Right forelimb (tissue), 1 donor: ENCODE results near the gene RTL10.
"Not testable (repeated sequence)": the region's sequence is repeated elsewhere in the genome, so short reads cannot be mapped to it uniquely, and the experiment has no call there.

Experiments
- DNase-seq: peaks from one replicate; pipeline ENCODE4 v3.0.0-alpha.2; 2018

RTL10 gene

DNA sequence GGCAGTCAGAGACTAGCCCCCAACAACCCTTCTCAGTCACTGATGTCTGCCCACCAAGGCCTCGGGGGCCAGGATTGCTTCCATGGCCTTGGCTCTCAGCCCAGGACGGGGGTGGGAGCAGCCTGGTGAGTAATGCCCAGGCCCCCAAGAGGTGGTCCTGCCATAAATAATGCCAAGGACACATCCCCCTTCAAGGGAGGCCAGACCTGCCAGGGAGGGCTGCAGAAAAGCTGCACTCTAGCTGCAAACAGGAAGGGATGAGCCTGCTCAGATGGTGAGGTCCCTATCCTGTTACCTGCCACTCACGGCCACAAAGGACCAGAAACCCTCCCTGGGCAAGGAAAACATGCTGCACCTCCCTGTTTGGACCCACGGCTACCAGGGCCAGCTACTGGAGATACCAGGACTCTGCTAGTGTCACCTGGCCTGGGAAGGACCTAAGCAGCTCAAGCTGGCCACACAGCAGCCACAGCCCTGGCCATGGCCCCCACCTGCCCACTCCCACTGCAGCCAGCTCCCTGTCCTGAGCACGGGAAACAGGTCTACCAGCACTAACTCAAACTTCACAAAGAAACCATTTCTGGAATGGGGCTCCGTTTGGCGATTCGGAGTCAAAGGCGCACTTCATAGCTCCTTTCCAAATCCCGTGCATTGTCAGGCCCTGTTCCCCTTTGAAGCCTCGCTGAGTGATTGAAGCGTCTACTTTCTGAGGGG is 12.1 kb downstream of the RTL10 start:
- DNase-seq = no peak

DNA sequence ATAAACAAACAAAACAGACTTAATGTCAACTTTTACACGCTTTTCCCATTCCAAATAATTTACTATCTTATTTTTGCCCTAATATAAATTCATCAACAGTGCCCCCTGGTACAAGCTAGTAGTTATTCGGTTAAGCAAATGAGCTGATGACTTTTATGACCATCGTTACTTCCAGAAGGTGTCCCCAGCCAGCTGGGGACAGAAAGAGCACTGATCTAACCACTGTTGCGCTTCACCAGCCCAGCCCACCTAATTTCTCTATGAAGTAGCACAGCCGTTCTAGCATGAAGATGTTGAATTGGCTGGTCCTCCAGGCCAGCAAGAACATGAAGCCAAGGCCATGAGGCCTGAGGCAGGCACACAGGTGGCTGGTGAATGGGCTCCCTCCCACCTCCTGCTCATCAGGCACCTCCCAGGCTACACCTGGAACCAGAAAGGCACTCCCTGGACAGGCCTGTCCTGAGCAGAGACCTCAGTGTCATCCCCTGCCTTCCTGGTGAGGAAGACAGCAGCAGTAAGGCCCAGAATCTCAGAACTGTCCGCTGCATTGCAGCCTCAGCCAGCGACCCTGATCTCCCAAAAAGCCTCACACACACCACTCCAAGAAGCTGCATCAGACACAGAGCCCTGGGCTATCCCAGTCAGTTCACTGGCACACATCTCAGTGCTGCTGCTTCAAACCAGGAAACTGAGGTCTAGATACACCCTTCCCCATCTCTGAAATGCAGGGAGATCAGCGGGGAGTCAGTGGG is 12.9 kb downstream of the RTL10 start:
- no peak for DNase-seq

DNA sequence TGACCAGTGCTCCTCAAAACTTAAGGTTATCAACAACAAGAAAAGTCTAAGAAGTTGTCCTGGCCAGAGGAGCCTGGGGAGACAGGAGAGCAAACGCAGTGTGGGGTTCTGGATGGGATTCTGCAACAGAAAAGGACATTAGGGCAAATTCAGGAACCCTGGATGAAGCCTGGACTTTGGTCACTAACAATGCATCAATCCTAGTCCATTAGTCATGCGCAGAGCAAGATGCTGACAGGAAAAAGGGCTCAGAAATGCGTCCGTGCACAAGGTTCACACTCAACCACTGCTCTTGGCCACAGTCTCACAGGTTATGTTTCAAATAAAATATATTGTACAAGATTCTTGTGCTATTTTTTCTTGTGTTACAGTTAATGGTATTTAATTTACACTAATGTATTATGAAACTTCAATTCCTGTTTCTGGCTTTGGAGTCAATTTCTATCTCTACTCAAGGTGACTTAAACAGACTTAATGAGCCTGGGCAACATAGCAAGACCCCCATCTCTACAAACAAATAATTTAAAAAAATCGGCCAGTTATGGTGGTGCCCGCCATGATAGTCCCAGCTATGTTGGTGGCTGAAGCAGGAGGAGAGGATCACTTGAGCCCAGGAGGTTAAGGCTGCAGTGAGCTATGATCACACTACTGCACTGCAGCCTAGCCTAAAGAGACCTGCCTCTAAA is 13.6 kb downstream of the RTL10 start:
- no peak for DNase-seq

DNA sequence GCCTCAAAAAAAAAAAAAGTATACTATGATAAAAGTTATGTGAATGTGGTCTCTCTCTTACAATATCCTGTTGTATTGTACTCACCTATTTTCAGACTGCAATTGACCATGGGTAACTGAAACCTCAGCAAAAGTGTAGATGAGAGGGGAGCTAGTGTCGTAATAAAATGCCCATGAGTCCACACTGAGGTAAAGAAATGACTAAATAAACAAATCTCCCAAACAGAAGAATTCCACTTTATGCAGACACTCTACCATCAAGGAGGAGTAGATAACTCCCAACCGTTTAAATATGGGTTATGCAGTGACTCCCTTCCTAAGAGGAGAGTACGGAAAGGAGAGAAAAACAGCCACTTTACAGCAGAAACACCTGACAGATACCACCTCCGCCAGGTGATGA is 14.6 kb downstream of the RTL10 start:
- DNase-seq = no peak

DNA sequence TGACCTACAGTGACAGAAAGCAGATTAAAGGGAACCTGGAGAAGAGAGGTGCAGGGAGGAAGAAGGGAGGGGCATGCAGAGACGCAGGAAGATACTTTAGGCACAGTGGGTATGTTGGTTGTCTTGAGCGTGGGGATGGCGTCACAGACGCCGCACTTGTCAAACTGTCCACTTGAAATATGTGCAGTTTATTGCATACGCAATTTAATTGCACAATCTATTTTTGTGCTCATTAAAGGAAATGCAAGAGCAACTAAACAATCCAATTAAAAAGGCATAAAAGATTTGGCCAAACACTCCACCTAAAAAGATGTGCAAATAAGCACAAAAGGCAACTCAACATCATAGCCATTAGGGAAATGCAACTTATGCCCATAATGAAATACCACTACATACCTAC is 16.8 kb downstream of the RTL10 start:
- DNase-seq = no peak

DNA sequence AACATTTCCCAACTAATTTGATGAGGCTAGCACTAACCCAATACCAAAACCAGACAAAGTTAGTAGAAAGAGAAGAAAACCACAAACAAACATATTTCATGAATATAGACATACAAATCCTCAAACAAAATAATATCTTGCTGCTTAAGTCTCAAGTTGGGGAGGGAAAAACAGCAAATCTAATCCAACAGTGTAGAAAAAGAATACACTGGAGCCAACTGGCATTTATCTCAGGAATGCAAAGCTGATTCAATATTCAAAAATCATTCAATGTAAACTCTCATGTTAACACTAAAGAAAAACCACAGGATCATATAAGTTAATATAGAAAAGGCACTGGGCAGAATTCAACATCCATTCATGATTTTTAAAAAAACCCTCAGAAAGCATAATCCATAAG is 18.2 kb downstream of the RTL10 start:
- DNase-seq = no peak

DNA sequence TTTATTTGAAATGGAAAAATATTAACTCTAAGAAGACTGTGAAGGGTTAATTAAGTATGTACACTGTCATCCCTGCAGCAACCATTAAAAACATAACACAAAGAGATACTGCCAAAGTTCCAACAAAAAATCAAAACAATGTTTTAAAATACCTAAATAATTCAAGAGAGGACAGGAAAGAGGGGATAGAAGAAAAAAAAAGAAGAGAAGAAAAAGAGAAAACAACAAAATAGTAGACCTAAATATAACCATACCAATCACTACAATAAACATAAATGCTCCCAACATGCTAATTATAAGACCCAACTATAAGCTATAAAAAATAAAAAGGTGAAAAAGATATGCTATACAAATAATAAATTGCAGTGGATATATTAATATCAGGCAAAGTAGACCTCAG is 20.1 kb downstream of the RTL10 start:
- DNase-seq = no peak

DNA sequence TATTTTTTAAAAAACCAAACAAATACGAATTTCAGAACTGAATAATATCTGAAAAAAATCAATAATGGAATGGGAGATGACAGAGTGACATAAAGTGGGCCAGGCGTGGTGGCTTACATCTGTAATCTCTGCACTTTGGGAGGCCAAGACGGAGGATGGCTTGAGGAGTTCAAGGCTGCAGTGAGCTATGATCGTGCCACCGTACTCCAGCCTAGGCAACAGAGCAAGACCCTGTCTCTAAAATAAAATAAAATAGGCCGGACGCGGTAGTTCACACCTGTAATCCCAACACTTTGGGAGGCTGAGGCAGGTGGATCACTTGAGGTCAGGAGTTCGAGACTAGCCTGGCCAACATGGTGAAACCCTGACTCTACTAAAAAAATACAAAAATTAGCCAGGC is 21.3 kb downstream of the RTL10 start:
- not testable (repeated sequence) for DNase-seq

DNA sequence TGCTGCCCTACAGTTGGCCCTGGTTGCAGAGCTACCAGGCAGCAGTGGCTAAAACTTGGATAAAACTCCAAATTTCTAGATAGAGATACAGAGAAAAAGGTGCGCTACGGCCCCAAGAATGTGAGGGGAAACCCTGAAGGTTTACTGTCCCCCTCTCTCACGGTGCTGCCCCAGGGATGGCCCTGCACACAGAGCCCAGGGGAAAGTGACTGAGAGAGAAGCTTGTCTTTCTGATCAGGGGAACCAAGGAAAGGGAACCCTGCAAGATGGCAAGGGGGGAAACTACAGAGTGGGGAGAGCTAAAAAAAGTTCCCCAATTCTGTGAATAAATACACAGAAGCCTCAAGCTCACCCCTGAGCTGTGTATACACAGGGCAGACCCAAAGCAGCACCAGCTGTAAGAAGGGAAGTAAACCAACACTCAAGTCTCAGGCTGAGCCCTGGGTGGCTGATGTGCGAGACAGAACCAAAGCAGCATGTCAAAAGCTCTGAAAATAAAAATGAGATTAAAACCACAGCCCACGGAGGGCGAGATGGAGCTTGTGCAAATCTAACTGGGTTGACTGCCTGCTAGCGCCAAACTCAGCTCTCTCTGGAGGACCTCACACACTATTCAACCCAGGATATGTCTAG is 22.1 kb downstream of the RTL10 start:
- DNase-seq = peak; percentile 34

DNA sequence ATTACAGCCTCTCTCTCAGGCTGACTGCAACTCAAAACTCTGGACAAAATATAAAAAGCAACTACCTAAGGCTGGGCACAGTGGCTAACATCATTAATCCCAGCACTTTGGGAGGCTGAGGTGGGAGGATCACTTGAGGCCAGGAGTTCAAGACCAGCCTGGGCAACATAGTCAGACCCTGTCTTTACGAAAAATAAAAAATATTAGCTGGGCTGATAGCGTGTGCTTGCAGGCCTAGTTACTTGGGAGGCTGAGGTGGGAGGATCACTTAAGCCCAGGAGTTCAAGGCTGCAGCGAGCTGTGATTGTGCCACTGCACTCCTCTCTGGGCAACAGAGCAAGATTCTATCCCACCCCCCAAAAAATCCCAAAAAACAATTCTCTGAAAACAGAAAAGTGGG is 22.7 kb downstream of the RTL10 start:
- DNase-seq = not testable (repeated sequence)

DNA sequence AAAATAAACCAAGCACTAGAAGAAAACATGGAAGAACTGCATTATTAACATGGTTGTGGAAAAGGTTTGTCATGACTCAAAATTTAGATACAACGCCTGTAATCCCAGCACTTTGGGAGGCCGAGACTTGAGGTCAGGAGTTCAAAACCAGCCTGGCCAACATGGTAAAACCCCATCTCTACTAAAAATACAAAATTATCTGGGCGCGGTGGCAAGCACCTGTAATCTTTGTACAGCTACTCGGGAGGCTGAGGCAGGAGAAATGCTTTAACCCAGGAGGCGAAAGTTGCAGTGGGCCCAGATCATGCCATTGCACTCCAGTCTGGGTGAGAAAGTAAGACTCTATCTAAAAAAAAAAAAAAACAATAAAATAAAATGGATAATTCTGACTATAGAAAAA is 23.7 kb downstream of the RTL10 start:
- no peak for DNase-seq

DNA sequence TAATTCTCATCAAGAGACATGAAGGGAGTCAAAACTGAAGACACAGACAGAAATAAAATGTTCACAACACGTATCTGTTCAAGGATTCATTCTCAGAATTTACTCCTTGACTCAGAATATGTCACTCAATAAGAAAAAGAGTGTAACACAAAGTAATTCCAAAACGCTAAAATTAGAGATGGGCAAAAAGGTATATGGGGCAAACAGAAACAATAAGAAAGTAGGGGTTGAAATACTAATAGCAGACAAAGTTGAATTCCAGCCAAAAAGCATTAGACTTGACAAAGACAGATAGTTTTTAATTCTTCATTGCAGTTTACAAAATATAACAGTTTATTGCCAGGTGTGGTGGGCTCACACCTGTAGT is 26.7 kb downstream of the RTL10 start:
- no peak for DNase-seq

DNA sequence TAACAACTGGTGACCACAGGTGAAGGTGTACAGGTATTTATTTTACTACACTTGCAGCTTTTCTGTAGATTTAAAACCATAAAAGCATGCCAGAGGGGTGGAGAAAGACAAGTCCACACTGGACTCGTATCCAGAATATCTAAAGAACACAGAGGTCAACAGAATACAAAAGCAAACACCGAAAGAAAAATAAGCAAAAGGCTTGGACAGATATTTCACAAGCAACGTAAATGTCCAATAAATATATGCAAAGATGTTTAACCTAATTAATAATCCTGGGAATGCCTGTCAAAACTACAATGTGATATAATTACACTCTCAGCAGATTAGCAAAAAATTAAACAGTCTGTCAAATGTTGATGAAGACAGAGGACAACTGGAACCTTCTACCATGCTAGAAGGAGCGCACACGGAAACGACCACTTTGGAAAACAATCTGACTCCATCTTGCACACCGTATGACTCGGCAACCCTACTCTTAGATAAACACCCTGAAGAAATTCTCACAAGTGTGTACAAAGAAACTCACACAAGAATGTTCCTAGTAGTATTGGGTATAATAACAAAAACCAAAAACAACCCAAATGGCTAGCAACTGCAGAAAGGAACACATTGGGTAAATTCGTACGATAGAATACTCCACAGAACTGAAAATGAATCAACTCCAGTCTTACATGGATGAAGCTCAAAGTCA is 27.2 kb downstream of the RTL10 start:
- no peak for DNase-seq

DNA sequence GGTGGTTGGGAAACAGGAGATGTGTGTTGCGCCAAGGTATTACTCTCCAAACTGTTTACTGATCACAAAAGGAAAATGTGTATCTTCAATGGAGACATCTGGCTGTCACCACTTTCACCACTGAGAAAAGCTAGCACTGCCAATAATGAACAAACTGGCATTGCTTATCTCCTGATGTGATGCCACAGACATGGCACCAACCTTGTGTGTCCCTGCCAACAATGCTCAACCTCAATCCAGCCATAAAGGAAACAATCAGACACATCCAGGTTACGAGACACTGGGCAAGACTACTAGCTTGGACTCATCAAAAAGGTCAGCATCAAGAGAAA is 28.1 kb downstream of the RTL10 start:
- DNase-seq = no peak

DNA sequence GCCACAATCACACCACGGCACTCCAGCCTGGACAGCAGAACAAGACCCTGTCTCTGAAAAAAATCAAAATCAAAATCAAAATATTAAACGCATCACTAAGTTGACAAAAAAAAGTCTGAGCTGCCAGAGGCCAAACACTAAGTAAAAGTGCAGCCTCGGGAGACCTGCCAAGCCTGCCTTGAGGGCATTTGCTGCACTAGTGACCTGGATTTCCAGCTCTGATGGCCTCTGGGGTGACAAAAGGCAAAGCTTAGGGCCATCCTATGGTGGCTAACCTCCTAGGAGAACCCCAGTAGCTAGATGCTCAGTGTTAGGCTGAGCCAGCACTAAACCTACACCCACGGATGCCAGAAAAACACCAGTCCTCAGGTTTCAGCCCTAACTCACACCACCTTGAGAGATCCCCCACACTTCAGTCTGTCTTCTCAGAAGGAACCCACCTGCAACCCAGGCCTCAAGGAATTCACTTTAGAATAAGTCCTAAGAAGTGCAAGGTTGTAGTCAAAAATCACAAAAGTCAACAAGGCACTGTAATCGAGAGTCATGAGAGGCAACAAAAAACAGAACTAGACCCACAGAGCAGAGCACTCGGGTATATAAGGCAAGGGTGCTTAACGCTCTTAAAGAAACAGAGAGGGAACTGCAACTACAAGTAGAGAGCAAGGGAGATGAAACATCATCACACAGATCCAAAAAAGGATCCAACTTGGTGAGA is 28.6 kb downstream of the RTL10 start:
- DNase-seq = no peak

DNA sequence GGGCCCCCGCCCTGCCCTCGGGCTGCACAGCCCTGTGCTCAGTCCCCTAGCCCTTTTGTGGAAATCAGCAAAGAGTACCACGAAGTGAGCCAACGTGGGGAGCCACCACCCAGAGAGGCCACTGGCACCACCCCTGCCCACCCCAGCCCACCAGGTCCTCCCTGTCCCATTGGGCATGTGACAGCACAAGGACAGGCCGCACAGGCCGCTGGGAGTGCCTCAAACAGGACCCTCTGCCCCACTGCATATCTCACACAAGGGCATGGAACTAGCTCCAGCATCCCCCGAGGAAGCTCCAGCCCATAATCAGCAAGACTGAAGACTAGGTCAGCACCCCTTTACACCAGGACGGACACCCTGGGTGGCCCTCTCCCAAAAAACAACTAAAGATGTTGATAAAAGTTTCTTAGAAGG is 29.7 kb downstream of the RTL10 start:
- no peak for DNase-seq

DNA sequence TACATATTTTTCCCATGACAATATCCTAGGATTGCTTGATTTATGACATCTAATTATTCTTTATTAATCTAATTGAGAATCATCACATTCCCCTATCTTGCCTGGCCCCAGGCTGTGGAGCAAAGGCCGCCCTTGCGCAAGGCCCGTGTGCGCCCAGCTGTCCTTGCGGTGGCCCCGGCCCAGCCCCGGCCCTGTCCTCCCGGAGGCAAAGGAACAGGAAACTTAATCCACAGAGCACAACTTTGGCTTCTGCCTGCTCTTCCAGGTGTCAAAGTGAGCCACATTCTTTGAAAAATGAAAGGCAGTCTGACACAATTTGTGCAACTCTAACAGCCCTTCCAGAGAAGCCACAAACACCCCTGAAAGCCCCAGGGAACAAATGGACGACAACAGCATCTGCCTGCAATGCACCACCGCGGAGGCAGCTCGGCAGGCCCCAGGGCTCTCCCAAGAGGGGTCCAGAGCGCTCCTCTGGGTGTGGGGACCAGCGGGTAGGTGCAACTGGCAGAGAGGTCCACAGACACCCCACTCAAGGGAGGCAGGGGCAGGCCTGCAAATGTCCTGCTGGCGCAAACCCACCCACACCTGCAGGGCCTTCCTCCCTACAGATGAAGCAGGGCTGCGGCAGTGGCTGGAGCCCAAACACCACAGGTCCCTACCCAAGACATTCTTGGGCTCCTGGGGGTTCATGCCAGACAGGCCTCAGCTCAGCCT is 30.3 kb downstream of the RTL10 start:
- DNase-seq = peak; percentile 38

DNA sequence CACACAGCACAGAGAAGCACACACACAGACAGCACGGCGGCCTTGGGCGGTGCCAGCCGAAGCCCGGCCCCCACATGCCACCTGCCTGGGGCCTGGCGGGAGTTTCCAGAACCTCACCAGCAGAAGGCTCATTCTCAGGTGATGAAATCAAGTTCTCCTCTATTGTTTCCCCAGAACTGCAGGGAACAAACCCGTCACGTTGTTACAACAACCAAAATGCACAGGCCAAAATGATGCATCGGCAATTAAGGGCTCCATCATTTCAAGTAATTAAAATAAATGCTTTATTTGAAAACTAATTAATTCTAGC is 30.8 kb downstream of the RTL10 start:
- no peak for DNase-seq

DNA sequence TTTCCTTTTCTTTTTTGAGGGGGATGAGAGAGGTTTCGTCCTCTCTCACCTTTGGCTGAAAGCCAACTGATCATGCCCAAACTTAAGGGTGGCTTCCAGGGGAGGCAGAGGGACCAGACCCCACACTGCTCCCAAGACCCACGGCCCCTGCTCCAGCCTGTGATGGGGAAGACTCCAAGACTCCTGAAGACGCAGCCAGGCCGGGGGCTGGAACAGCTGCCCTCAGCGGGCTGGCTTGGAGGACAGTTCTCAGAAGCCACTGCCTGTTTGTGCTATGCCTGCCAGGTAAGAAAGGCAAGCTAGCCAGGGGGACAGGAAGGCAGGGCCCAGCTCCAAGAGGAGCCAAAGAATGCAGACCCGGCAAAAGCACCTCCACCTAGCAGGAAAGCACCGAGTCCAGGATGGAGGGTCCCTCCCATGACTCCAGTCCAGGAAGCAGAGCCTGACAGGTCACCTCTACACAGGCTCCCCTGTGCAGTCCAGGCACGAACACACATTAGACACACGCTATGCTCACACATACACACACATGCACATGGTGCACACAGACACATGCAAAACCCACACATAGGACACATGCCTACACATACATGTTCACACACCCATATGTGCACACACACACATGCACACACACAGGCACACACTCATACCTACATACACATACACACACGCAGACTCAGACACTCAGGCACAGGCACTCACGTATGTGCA is 31.3 kb downstream of the RTL10 start:
- DNase-seq = peak; percentile 40

DNA sequence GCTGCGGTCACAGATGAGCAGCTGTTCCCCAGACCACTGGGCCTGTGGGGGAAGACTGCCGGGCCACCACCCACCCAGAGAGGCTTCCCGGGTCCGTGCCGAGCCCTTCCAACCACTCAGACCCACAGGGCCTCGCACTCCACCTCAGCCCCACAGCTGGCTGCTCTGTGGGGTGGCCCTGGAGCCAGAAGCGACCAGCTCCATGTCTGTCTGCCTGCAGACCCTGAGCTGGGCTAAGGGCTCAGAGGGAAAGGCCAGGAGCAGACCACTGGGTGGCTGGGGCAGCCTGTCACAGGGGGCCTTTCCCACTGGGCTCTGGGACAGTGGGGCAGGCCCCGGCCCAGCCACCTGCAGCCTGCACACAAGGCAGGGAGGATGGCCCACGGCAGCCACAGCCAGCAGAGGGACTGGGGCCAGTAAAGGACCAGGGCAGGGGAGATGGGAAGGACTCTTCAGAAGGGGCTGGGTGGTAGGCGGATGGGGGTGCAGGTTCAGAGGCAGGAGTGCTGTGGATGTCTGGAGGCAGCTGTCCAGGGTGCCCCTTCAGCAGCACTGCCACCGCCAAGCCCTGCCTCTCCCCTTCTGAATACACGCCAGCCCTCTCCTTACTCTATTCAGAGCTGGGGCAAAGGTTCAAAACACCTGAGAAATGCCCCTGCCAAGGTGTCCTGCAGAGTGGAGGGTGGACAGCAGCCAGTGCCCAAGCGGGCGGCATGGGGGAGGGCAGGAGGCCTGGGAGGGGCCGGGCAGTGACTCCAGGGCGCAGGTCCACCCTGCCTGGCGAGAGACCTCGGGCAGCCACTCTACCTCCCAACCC is 32.2 kb downstream of the RTL10 start:
- DNase-seq = peak; percentile 29
